ENCODE results near the gene ZFYVE28. TPM values are rescaled to one million over a fixed set of nuclear protein-coding genes. Genes with fewer than 3 reads are reported as not detected.

ZFYVE28 gene
- total and polyA plus RNA-seq, 2 donors from 2014 or later = 8.0 to 18.9 TPM

DNA sequence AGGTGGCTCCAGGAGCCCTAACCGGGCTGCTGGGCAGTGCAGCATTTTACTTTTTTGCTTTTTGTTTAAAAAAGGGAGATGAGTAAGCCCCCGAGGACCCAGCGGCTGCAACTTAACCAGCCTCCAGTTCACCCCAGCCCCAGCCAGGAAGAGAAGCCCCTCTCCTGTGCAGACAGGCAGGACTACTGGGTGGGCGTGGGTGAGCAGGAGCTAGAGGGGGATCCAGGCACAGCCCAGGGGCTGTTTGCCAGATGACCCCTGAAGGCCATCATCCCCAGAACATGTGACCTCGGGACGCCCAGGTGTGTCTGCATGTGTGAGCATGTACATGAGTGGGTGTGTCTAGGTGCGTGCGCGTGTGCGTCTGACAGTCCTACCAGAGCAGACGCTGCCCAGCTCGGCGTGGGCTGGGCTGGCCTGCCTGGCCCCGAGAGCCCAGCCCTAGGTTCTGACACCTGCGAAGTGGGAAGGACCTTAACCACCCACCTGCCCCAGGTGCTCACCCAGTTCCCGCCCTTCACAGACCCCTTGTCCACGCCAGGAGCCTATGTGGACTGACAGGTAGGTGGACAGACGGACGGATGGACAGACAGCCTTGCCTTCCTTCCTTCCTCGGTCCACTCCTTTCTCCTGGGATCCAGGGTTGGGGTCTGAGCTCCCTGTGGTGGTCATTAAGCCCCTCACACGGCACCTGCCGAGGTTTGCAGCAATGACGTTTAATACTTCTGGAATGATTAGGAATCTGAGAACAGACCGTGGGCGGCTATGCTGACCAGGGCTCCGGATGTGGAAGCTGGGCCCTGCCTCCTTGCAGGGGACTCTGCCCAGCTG is 168.7 kb downstream of the ZFYVE28 start:
- no peak overlapping the region for H3K4me3 ChIP-seq (ENCODE audit: low read length in 3 of 3)
- H3K9me3 ChIP-seq (ENCODE audit: control insufficient read depth in 2 of 3, insufficient read depth in 1 of 3, low read length in 3 of 3) = no peaks in the 10 kb centered on the region
- intact Hi-C loops (cut with DNase I) = no loop called here
- DNase-seq = peak in 2 of 5 donors; percentile 32 to 40
- no peaks in the 10 kb centered on the region for H3K27me3 ChIP-seq (ENCODE audit: control insufficient read depth, insufficient read depth, low read length)
- TF ChIP-seq, protein P1, sequence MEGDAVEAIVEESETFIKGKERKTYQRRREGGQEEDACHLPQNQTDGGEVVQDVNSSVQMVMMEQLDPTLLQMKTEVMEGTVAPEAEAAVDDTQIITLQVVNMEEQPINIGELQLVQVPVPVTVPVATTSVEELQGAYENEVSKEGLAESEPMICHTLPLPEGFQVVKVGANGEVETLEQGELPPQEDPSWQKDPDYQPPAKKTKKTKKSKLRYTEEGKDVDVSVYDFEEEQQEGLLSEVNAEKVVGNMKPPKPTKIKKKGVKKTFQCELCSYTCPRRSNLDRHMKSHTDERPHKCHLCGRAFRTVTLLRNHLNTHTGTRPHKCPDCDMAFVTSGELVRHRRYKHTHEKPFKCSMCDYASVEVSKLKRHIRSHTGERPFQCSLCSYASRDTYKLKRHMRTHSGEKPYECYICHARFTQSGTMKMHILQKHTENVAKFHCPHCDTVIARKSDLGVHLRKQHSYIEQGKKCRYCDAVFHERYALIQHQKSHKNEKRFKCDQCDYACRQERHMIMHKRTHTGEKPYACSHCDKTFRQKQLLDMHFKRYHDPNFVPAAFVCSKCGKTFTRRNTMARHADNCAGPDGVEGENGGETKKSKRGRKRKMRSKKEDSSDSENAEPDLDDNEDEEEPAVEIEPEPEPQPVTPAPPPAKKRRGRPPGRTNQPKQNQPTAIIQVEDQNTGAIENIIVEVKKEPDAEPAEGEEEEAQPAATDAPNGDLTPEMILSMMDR (IDR thresholded peaks at IDR 0.05; ENCODE audit: borderline replicate concordance, extremely low read depth, insufficient read depth) = no peak
- H3K36me3 ChIP-seq (ENCODE audit: control insufficient read depth in 2 of 3, insufficient read depth in 3 of 3, low read length in 3 of 3) = peaks cover 0 to 16% (median 12%) of the 10 kb centered on the region in 3 donors
- H3K27ac ChIP-seq (ENCODE audit: low read depth in 2 of 2, low read length in 2 of 2) = no peak overlapping the region
- no peak overlapping the region for H3K9ac ChIP-seq (ENCODE audit: low read length in 3 of 3)
- FAIRE-seq = no peak
- peaks cover 0 to 14% (median 0%) of the 10 kb centered on the region in 3 donors for H3K4me1 ChIP-seq (ENCODE audit: control insufficient read depth in 2 of 3, insufficient read depth in 2 of 3, low read depth in 1 of 3, low read length in 3 of 3)

DNA sequence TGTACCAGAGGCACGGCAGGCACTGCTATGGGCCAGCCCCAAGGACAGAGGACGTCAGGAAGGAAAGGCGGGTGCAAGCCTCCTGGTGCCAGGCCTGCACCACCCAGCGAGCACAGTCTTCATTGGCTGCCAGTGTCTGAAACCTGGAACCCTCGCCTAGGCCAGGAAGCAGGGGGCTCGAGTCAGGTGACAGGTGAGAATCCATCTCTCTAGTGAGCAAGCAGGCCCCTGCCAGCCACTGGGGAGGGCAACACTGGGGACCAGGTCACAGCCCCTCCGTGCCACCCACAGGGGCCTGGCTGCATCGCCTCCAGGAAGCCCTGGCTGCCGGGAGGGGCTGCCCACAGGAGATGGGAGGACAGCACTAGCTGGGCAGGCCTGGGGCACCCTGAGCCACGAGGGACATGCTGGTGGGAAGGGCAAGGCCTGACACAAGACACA is 169.6 kb downstream of the ZFYVE28 start:
- no peak for FAIRE-seq
- H3K27me3 ChIP-seq (ENCODE audit: control insufficient read depth, insufficient read depth, low read length) = no peaks in the 10 kb centered on the region
- H3K4me1 ChIP-seq (ENCODE audit: control insufficient read depth in 2 of 3, insufficient read depth in 2 of 3, low read depth in 1 of 3, low read length in 3 of 3) = peaks cover 2 to 14% (median 6%) of the 10 kb centered on the region in 3 donors

DNA sequence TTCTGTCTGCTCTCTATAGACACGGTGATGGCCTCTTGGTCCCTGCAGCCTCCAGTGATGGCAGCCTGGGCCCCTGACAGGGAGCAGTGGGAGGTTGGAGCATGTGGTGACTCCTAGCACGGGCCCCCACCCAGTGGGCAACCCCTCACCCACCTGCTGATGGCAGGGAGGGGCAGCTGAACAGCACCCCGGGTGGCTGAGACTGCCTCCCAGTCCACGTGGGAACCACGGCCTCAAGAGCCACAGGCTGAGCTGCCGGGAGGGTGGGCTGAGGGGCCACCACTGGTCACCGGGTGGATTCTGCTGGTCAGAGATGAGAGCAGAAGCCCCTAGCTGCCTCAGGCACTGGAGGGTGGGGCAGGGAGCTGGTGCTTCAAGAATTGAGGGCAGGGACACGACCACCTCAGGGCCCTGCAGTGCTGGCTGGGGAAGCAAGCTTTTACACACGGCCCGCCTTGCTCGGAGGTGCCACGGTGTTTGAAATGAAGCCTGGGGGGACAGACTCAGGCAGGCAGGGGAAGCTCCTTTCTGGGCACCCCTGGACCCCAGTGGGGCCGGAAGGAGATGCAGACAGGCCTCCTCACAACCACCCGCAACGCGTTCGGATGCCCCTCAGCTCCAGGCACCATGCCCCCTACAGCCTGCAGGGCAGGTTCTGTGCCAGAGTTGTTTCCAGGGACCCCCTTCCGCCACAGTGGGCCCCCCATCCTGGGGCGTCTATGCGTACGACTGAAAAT is 170.2 kb downstream of the ZFYVE28 start:
- peak in 1 of 5 donors; percentile 34 for DNase-seq
- no peak overlapping the region for H3K27ac ChIP-seq (ENCODE audit: low read depth in 2 of 2, low read length in 2 of 2)
- no peak overlapping the region for H3K4me3 ChIP-seq (ENCODE audit: low read length in 3 of 3)
- FAIRE-seq = no peak
- TF ChIP-seq, protein P1 (IDR thresholded peaks at IDR 0.05; ENCODE audit: borderline replicate concordance, extremely low read depth, insufficient read depth) = no peak
- H3K36me3 ChIP-seq (ENCODE audit: control insufficient read depth in 2 of 3, insufficient read depth in 3 of 3, low read length in 3 of 3) = peaks cover 0 to 10% (median 7%) of the 10 kb centered on the region in 3 donors
- no peaks in the 10 kb centered on the region for H3K27me3 ChIP-seq (ENCODE audit: control insufficient read depth, insufficient read depth, low read length)
- H3K4me1 ChIP-seq (ENCODE audit: control insufficient read depth in 2 of 3, insufficient read depth in 2 of 3, low read depth in 1 of 3, low read length in 3 of 3) = peaks cover 4 to 15% (median 9%) of the 10 kb centered on the region in 3 donors
- no peak overlapping the region for H3K9ac ChIP-seq (ENCODE audit: low read length in 3 of 3)
- H3K9me3 ChIP-seq (ENCODE audit: control insufficient read depth in 2 of 3, insufficient read depth in 1 of 3, low read length in 3 of 3) = no peaks in the 10 kb centered on the region
- intact Hi-C loops (cut with DNase I) = no loop called here

More for the DNA sequence above, 169.6 kb downstream of the ZFYVE28 start:
- Histone ChIP-seq H3K4me3 (ENCODE audit: low read length in 3 of 3) (no peak overlapping the region), H3K27ac (ENCODE audit: low read depth in 2 of 2, low read length in 2 of 2) (no peak overlapping the region), H3K9ac (ENCODE audit: low read length in 3 of 3) (no peak overlapping the region), H3K36me3 (ENCODE audit: control insufficient read depth in 2 of 3, insufficient read depth in 3 of 3, low read length in 3 of 3) (peaks cover 0 to 10% (median 9%) of the 10 kb centered on the region in 3 donors), H3K9me3 (ENCODE audit: control insufficient read depth in 2 of 3, insufficient read depth in 1 of 3, low read length in 3 of 3) (no peaks in the 10 kb centered on the region)
- DNase-seq = peak in 2 of 5 donors; percentile 35 to 74
- TF ChIP-seq, protein P1 (IDR thresholded peaks at IDR 0.05; ENCODE audit: borderline replicate concordance, extremely low read depth, insufficient read depth) = no peak
- intact Hi-C loops (cut with DNase I) = no loop called here
